HepG2 (cell line): ENCODE results near the gene ALDH3A2. TPM values are rescaled to one million over a fixed set of nuclear protein-coding genes. Genes with fewer than 3 reads are reported as not detected.
A peak's percentile ranks its signal among the peaks of the same experiment; 100 is the strongest.

Source experiments
- AHDC1 ChIP-seq: sonication (generic); formaldehyde crosslinking; IDR thresholded peaks from 2 replicates; pipeline ENCODE4 v1.5.1; 2020; ENCODE audit warnings: mild to moderate bottlenecking, missing genetic modification reagents, borderline replicate concordance
- CBX2 ChIP-seq, 2 experiments: fragments of 200-600 bp in 1 of 2; sonication (generic); formaldehyde crosslinking in 1 of 2; IDR thresholded peaks; 2 replicates each; pipeline versions ENCODE4 v1.7.0 to v1.8.1; 2018 to 2022; ENCODE audit warnings: low read depth in 2 of 2, low read length in 1 of 2, mild to moderate bottlenecking in 1 of 2, missing genetic modification reagents in 1 of 2
- FOSL1 ChIP-seq: sonication (generic); formaldehyde crosslinking; IDR thresholded peaks from 2 replicates; pipeline ENCODE4 v1.9.0; 2021; ENCODE audit warnings: missing genetic modification reagents, borderline replicate concordance
- GATAD1 ChIP-seq: IDR thresholded peaks from 2 replicates; pipeline ENCODE4 v1.6.1; 2016; ENCODE audit warnings: missing genetic modification reagents, missing compliant biosample characterization
- HNRNPUL1 ChIP-seq: fragments of 200-400 bp; formaldehyde crosslinking; IDR thresholded peaks from 2 replicates; pipeline ENCODE4 v1.6.1; 2017; ENCODE audit warnings: low read depth, mild to moderate bottlenecking, low read length, moderate library complexity
- NCOR1 ChIP-seq: fragments of 200-600 bp; sonication (generic); IDR thresholded peaks from 2 replicates; pipeline ENCODE4 v1.7.0; 2017; ENCODE audit warnings: antibody characterized with exemption, low read length, borderline replicate concordance
- NFIC ChIP-seq: IDR thresholded peaks from 2 replicates; pipeline ENCODE4 v1.6.1; 2012; ENCODE audit warnings: mild to moderate bottlenecking, low read length, inconsistent platforms
- NFKB2 ChIP-seq: sonication (generic); formaldehyde crosslinking; IDR thresholded peaks from 2 replicates; pipeline ENCODE4 v1.4.0; 2020; ENCODE audit warnings: missing genetic modification reagents, borderline replicate concordance
- NR0B2 ChIP-seq: sonication (generic); formaldehyde crosslinking; IDR thresholded peaks from 2 replicates; pipeline ENCODE4 v1.4.0; 2020; ENCODE audit warnings: mild to moderate bottlenecking, missing genetic modification reagents
- POGZ ChIP-seq: sonication (generic); formaldehyde crosslinking; IDR thresholded peaks from 2 replicates; pipeline ENCODE4 v1.4.0; 2020; ENCODE audit warnings: mild to moderate bottlenecking, missing genetic modification reagents
- POLR2AphosphoS5 ChIP-seq: IDR thresholded peaks from 2 replicates; pipeline ENCODE4 v1.6.1; 2012; ENCODE audit warnings: low read depth, low read length
- RXRA ChIP-seq: sonication (generic); formaldehyde crosslinking; IDR thresholded peaks from 2 replicates; pipeline ENCODE4 v1.5.1; 2020; ENCODE audit warnings: missing genetic modification reagents
- ZBTB26 ChIP-seq: IDR thresholded peaks from 2 replicates; pipeline ENCODE4 v1.6.1; 2016; ENCODE audit warnings: missing compliant biosample characterization, missing genetic modification reagents, borderline replicate concordance
- ZNF280D ChIP-seq: sonication (generic); formaldehyde crosslinking; IDR thresholded peaks from 2 replicates; pipeline ENCODE4 v1.5.1; 2020; ENCODE audit warnings: mild to moderate bottlenecking, missing genetic modification reagents
- ZSCAN5A ChIP-seq: sonication (generic); formaldehyde crosslinking; IDR thresholded peaks from 2 replicates; pipeline ENCODE4 v1.8.0; 2022; ENCODE audit warnings: mild to moderate bottlenecking, missing genetic modification reagents, borderline replicate concordance
- polyA plus RNA-seq, 8 experiments: library from polyadenylated mRNA; depleted of rRNA in 3 of 8; stranded (reverse) in 7 of 8; unstranded in 1 of 8; fragments of >200 nt; fragmentation: Illumina TruSeq in 4 of 8; extraction: Trizol in 4 of 8; gene quantifications; 2 replicates each; pipeline versions ENCODE4 v1.2.1 to v1.2.3, GENCODE V29; 2011 to 2016; ENCODE audit warnings: low read depth in 4 of 8, missing spikeins in 1 of 8, mixed read lengths in 1 of 8; ENCODE audit not compliant: insufficient read depth in 1 of 8
- total RNA-seq, 5 experiments: library from RNA; depleted of rRNA; stranded (reverse); fragments of >200 nt; fragmentation: Illumina TruSeq; extraction: Trizol; gene quantifications; 2 replicates each; pipeline ENCODE4 v1.2.3, GENCODE V29; 2016; ENCODE audit warnings: low read depth in 1 of 5

ALDH3A2 gene
- total and polyA plus RNA-seq, 2 of the 13 experiments (the other 11 are each of a cell fraction or from before 2014, with no cell fraction given) = 80.8 to 180 TPM

GRCh38 chr17:19646788-19647696 lies 1.5 kb upstream of the ALDH3A2 start (continued):
- TF ChIP-seq NR0B2 (CRISPR knock-in tag) (no peak), NCOR1 (peak; percentile 23; the same call in 1 of the 2 replicates), FOSL1 (CRISPR knock-in tag) (peak; percentile 93), NFKB2 (CRISPR knock-in tag) (no peak), HNRNPUL1 (no peak), POLR2AphosphoS5 (no peak), ZSCAN5A (no peak), GATAD1 (CRISPR knock-in tag) (0 out of 2 replicates have a peak, but pooled peaks have one; percentile 17), POGZ (peak; percentile 42; the same call in 1 of the 2 replicates), ZBTB26 (CRISPR knock-in tag) (no peak), RXRA (peak; percentile 51; the same call in 1 of the 2 replicates), CBX2 (IDR thresholded peaks at IDR 0.05; ENCODE audit: low read depth, low read length) (no peak), CBX2 (CRISPR knock-in tag; IDR thresholded peaks at IDR 0.05; ENCODE audit: low read depth) (no peak), AHDC1 (CRISPR knock-in tag) (peak; percentile 56; the same call in 1 of the 2 replicates), NFIC (peak; percentile 68; the same call in 1 of the 2 replicates), ZNF280D (CRISPR knock-in tag) (no peak)
